T follicular helper cell (primary cell): ENCODE results near the gene ENDOD1.
"Not testable (repeated sequence)": the region's sequence is repeated elsewhere in the genome, so short reads cannot be mapped to it uniquely, and the experiment has no call there.

Source experiments
- DNase-seq: peaks from one replicate; pipeline ENCODE4 v3.0.0-alpha.2; 2020; ENCODE audit warnings: low read depth
- total RNA-seq, 2 experiments: gene quantifications; one replicate each; lab custom pipeline; 2026; lab: John Stamatoyannopoulos, UW

The ENDOD1 gene, protein sequence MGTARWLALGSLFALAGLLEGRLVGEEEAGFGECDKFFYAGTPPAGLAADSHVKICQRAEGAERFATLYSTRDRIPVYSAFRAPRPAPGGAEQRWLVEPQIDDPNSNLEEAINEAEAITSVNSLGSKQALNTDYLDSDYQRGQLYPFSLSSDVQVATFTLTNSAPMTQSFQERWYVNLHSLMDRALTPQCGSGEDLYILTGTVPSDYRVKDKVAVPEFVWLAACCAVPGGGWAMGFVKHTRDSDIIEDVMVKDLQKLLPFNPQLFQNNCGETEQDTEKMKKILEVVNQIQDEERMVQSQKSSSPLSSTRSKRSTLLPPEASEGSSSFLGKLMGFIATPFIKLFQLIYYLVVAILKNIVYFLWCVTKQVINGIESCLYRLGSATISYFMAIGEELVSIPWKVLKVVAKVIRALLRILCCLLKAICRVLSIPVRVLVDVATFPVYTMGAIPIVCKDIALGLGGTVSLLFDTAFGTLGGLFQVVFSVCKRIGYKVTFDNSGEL
- 32.0 to 52.3 reads per million in 2 experiments for total RNA-seq

DNA sequence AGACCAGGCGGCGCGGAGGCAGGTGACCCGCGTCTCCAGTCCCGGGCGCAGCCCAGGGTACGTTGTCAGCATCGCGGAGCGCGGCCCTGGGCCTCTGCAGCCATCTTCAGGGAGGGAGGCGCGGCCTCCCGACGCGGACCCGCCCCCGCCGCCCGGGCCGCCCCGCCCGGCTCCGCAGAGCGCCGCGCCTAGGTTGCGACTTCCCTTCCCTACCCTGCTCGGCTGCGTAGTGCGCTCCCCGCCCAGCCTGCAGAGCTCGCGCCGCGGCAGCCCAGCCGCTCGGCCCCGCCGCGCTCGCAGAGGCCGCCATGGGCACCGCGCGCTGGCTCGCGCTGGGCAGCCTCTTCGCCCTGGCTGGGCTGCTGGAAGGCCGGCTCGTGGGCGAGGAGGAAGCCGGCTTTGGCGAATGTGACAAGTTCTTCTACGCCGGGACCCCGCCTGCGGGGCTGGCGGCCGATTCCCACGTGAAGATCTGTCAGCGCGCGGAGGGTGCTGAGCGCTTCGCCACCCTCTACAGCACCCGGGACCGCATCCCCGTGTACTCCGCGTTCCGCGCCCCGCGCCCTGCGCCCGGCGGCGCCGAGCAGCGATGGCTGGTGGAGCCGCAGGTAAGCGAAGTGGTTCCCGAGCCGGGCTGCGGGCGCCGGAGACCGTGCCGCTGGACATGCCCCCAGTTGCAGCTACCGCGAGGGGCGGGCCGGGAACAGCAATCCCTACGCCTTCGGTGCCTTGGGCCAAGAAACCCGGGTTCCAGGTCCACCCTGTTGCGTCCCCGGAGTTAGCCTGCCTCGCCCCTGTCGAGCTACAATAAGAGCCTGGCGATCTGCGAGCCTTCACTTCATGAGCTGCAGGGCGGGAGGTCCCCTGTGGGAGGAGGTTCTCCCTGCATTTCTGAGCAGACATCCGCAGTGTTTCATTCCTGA is at the start of gene ENDOD1:
Gene ENDOD1 (plus strand): TSS at position 227 of the 923 bp plus-strand sequence. CDS start 82 bp downstream, at position 309.
- peak; percentile 74 for DNase-seq

DNA sequence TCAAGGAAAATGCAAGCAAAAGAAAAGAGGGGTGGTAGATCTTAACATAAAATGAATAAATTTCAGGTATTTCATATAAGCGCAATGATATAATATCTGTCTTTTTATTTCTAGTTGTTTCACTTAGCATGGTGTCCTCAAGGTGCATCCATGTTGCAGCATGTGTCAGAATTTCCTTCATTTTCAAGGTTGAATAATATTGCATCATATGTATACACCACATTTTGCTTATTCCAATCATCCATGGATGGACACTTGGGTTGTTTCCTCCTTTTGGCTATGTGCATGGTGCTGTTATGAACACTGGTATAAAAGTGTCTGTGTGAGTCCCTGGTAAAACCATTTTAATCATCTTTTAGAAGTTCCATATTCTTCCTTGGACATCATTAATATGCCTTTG is 47.4 kb upstream of the ENDOD1 start:
- no peak for DNase-seq

DNA sequence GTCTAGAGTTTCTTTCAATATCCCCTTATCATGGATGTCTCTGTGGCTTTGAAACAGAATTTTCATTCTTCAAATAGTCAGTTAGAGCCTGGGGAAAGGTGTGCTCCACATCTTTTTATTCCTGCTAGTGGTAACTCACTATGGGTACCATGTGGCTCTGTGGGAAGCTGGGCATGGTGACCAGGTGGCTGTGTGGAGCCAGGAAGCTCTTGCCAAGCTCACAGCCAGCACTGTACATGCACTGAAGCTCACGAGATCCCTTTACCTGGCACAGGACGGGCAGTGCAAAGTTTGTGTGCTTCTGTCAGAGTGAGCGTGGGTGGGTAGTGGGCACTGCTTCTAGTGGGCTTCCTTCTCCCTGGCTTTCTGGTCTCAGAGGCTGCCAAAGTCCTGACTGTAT is 46.7 kb upstream of the ENDOD1 start:
- no peak for DNase-seq

DNA sequence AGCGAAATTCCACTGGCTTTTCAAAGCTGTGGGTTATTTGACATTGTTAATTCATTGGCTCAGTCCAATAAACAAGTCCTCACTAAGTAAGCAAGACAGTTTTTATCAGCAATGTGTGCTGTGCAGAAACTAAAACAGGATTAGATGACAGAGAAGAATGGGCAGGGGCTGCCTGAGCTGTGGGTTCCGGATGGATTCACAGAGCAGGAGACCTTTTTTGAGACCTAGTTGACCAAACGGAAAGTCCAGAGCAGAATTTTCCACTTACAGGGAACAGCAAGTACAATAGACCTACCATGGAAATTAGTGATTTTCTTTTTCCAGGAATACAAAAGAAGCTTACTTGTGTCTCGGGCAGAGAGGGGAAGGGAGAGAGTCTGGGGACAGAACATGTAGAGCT is 45.6 kb upstream of the ENDOD1 start:
- no peak for DNase-seq

DNA sequence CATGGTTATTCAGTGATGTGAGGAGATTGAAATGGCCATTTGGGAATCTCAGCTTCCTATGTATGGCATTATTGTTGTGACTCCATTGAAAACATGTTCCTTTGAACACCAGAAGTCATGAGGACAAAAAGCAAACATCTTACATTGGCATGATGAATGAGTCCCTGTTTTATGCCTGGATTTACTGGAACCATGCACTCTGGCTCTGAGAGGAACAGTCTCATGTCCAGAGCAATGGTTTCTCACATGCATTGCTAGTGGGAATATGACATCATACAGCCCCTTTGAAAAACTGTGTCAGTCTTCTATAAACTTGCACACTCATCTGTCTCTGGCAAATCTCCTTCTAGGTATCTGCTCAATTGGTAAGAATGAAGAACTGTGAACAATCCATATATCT is 43.8 kb upstream of the ENDOD1 start:
- no peak for DNase-seq

DNA sequence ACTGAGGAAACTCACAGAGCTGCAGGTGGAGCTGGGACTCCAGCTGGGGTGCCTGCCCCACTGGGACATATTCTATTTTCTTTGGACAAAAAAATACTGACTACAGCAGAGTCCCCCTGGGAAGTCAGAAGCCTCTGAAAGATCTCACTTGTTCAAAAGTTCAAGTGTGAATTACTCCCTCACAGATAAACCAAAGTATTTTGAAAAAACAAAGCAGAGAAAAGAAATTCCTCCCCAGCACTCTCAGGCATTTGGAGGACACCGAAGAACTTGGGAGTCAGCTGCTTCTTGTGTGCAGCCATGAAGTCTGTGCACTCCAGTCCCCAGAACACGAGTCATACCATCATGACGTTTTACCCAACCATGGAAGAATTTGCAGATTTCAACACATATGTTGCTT is 40.5 kb upstream of the ENDOD1 start, which contains the start of gene KDM4F:
Gene KDM4F (plus strand): TSS at position 301 of the 400 bp plus-strand sequence.
- not testable (repeated sequence) for DNase-seq

DNA sequence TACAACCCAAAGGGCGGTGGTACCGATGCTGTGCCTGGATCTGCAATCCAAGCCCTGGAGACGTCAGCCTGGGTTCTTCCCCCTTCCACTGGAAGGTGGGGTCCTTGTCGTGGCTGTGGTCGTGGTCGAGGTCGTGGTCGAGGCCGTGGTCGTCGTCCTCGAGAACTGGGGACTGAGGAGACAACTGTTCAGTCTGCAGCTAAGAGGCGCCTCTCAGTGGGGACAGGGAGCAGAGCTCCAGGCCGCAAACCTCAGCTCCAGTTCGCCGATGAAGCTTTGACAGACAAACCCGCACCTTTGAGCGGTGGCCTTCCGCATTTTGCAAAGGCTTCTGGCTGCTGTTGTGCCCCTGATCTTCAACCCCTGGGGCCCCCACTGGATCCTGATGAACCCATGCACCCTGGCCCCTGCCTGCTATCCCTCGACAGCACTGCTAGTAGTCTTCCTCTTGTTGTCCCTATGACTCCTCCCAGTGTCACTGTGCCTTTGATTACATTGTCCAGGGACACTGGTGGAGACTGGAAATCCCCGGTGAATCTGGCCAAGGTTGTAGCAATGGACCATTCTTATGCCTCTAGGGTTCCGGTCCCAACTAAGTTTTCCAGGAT is 38.9 kb upstream of the ENDOD1 start:
- no peak for DNase-seq

DNA sequence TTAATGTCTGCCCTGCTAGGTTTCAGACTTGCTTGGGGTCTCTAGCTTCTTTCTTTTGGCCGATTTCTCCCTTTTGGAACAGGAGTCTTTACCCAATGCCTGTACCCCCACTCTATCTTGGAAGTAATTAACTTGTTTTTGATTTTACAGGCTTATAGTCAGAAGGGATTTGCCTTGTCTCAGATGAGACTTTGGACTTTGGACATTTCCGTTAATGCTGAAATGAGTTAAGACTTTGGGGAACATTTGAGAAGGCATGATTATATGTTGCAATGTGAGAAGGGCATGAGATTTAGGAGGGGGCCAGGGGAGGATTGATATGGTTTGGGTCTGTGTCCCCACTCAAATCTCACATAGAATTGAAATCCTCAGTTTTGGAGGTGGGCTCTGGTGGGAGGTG is 35.3 kb upstream of the ENDOD1 start:
- DNase-seq, result no peak

DNA sequence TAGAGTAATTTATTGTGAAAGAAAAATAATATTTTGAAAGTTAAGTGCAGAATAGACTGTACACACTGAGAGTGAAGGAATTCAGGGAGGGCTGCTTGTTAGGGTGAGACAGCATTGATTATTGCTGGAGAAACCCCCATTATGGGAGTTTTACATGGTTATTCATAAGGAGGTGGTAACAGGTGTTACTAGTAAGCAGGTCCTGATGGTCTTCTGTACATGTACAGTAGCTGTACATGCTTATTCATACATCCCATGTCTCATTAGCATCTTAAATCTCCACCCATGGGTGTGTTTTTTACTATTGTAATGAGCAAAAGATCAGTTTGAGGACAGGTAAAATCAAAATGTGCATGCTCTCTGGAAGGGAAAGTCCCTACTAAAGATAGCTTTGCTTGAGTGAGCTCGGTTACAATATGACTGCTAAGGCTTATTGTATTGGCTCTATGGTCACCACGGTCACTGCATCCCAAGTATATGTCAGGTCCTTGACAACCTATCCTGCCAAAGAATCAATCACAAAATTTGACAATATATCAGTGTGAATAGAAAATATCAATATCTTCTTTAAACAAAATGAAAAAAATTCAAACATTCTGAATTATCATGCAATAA is 34.3 kb upstream of the ENDOD1 start:
- no peak for DNase-seq

DNA sequence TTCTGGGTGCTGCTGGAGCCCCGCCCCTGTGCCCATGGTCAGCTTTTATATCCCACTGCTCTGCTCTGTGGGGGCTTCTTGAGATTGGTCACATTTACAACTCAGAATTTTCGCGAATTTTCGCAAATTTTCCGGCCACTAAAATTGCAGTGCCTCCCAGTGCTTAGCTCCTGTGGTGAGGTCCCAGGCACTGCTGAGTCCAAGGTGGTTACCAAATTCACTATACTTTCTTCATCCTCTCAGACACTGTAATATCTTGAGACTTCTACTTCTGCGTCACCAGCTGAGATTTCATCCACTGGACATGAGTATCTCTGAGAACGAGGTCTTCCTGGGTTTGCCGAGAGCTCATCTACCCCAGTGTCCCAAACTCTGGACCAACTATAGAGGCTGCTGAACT is 31.7 kb upstream of the ENDOD1 start:
- DNase-seq, result no peak

DNA sequence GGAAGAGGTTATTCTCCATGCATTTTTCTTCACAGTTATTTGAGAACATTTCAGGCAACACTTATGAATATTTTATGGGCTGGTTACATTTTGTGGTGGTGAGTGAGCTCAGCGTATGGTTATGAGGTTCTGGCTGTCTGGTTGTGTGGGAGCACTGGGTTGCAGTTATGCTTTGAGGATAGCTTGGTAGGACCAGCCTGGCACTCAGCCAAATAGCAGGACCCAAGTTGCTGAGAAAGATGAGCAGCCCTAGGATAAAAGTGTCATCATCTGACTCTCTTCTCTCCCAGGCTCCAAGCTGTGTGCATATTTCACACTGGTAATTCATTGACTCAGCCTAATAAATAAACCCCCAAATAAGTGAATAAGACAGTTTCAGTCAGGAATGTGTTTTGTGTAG is 31.0 kb upstream of the ENDOD1 start:
- no peak for DNase-seq

DNA sequence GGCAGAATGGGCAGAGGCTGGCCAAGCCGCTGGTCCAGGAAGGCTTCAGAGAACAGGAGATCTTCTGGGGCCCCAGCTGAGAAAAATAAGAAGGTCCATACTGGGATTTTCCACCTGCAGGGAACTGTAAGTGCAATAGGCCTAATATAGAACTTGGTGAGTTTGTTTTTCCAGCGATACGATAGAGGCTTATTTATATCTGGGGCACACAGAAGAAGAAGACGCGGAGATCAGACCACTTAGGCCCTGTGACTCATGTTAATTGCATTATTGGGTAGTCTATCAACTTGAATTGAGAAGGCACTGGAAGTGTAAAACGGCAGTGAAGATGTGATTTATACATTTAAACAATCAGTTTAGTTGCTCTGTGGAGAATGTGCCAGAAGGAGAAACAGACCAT is 30.6 kb upstream of the ENDOD1 start:
- DNase-seq, result no peak

DNA sequence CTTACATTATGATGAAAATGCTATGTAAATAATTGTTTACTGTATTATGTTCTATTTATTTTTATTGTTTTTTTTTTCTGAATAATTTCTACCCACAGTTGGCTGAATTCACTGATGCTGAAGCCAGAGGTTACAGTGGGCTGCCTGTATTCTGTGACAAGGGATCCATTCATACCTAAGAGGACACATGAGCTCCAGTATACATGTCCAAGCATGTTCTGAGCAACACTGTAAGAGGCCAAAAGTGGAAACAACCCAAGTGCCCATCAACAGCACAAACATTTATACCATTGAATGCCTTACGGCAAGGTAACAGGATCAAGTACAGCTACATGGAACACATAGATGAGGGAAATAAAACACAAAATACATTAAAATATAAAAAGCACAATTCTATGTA is 24.3 kb upstream of the ENDOD1 start:
- no peak for DNase-seq

DNA sequence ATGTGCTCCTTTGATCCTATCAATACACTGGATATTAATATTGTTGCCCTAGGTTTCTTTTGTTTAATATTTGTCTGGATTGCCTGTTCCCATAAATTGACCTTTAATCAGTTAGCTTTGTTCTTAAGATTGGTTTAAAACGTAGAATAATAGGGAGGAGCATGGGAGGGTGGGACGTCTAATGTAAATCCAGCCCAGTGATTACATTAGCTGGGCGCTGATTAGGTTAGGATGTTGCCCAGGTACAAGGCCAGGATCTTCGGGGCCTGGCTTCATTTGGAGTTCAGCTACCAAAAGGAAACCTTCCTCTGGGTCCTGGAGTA is 23.0 kb upstream of the ENDOD1 start, which contains the start of gene SRSF8:
Gene SRSF8 (plus strand): TSS at position 204 of the 323 bp plus-strand sequence. CDS start 308 bp downstream, outside the sequence.
- no peak for DNase-seq

DNA sequence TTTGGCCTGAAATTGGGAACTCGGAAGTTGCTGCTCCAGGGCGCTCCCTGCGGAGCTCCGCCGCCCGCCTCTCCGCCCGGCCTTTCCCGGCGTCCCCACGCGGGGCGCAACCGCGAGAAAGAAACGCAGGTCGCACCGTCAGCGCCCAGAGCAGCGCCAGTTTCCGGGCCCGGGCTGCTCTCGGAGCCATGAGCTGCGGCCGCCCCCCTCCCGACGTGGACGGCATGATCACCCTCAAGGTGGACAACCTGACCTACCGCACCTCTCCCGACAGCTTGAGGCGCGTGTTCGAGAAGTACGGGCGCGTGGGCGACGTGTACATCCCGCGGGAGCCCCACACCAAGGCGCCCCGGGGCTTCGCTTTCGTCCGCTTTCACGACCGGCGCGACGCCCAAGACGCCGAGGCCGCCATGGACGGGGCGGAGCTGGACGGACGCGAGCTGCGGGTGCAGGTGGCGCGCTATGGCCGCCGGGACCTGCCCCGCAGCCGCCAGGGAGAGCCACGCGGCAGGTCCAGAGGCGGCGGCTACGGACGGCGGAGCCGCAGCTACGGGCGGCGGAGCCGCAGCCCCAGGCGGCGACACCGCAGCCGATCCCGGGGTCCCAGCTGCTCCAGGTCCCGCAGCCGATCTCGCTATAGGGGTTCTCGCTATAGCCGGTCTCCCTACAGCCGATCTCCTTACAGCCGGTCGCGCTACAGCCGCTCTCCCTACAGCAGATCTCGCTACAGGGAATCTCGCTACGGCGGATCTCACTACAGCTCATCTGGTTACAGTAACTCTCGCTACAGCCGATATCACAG is 22.4 kb upstream of the ENDOD1 start:
- peak; percentile 61 for DNase-seq

DNA sequence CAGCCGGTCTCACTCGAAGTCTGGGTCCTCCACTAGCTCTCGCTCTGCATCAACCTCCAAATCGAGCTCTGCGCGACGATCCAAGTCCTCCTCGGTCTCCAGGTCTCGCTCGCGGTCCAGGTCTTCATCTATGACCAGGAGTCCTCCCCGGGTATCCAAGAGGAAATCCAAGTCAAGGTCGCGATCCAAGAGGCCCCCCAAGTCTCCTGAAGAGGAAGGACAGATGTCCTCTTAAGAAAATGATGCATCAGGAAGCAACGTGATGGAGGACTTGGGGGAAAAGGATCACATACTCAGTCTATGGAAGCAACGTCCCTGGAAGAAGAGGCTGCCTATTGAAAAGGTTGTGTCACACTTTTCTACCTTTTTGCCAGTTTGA is 21.8 kb upstream of the ENDOD1 start:
- no peak for DNase-seq

DNA sequence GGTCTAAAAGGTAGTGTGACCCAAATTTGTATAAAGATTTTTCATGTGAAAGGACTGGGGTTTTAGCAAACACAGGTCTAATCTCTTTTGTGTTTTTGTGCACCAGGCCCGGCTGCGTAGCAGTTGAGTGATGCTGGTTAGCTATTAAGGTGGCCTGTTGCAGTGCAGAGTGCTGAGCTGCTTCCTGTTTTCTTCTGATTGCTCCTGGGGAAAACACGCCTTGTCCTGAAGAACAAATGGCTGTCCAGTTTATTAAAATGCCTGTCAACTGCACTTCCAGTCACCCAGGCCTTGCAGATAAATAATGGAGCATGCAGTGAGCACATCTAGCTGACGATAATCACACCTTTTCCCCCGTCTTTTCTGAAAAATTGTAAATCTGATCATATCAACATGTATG is 21.1 kb upstream of the ENDOD1 start:
- DNase-seq, result peak; percentile 60

DNA sequence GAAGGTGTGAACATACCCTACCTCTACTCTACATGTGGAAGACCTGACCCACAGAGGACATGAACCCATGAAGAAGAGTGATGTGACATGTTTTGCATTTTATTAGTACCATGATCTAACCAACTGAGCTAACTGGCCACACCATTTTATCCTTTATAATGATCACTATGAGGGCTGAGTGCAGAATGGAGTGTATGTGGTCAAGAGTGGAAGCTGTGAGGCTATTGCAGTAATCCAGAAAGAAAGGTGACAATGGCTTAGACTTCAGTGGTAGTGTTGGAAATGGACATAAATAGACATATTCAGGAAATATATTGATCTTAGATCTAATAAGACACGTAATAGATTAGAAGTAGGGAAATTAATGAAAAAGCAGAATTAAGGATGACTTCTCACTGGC is 19.2 kb upstream of the ENDOD1 start:
- DNase-seq, result no peak

DNA sequence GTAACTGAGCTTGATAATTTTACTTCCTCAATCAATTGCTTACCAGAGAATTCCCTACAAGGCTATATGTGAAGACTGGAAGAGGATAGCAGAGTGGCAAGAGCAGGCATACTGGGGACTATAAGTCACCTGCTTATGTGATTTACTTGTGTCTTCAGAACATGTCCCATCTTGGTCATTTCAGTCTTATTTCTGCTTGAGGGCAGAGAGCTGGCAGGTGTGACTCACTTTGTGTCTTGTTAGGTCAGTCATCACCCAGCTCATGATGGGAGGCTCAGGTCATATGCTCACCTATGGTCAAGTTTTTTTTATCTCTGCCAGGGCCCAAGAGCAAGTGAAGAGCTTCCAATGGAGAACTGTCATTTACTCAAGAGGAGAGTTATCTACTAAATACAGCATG is 16.7 kb upstream of the ENDOD1 start:
- no peak for DNase-seq

DNA sequence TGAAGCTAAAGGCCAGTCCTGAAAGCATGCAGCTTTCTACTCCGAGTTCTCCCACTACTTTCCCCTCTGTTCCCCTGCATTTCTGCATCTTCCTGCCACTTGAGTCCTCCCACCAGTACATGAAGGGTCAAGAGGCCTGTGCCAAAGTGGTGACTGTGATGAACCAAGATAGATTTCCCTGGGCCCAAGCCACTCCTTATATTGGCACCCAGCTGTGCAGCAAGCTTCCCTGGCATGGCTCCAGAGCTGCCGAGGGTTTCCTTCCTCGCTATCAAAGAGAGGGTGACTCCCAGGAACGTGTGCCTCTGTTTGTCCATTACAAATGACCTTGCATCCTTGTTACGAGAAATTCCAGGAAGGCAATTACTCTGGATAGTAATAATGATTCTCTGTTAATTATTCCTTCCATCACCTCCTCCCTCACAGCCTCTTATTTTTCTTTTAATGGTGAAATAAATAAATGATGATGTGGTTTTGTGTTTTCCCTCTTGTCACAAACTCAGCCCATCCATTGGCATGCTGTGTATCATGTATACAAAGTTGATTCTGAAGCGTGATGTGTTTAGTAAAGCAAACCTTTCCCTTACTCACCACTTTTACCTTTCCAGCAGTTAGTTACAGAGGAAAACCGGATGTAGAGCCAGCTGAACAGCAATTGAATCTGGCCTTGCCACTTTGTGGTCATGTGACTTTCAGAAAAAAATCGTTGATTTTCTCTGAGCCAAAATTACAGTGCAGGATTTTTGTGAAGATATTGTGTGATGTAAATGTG is 14.7 kb upstream of the ENDOD1 start:
- DNase-seq, result no peak
